GM12878 (cell line): ENCODE data around the gene GPX7. TPM values are rescaled to one million over a fixed set of nuclear protein-coding genes. Genes with fewer than 3 reads are reported as not detected.

ENCODE experiments used
- ATF7 ChIP-seq: fragments of 450-650 bp; IDR thresholded peaks from 2 replicates; pipeline ENCODE4 v1.6.1; 2016; ENCODE audit warnings: low read depth, mild to moderate bottlenecking
- BCL3 ChIP-seq: IDR thresholded peaks from 2 replicates; pipeline ENCODE4 v1.6.1; 2011; ENCODE audit warnings: borderline replicate concordance, low read depth, mild to moderate bottlenecking, moderate library complexity, low read length; ENCODE audit not compliant: insufficient read depth, poor library complexity, severe bottlenecking
- EP300 ChIP-seq, 2 experiments: fragments of 150-350 bp in 1 of 2; IDR thresholded peaks; 2 replicates each; pipeline ENCODE4 v1.6.1; 2011 to 2012; ENCODE audit warnings: low read depth in 2 of 2, low read length in 2 of 2, borderline replicate concordance in 1 of 2, improper control_type of control experiment in 1 of 2, inconsistent platforms in 1 of 2; ENCODE audit not compliant: control insufficient read depth in 1 of 2
- IRF4 ChIP-seq: IDR thresholded peaks from 2 replicates; pipeline ENCODE4 v1.6.1; 2011; ENCODE audit warnings: low read depth, low read length
- MEF2A ChIP-seq: IDR thresholded peaks from 2 replicates; pipeline ENCODE4 v1.6.1; 2011; ENCODE audit warnings: low read depth, mild to moderate bottlenecking, low read length, moderate library complexity; ENCODE audit not compliant: insufficient read depth
- RAD51 ChIP-seq: fragments of 450-650 bp; IDR thresholded peaks from 2 replicates; pipeline ENCODE4 v1.6.1; 2016; ENCODE audit warnings: moderate library complexity, mild to moderate bottlenecking, inconsistent platforms
- SMC3 ChIP-seq: IDR thresholded peaks from 2 replicates; pipeline ENCODE4 v1.6.1; 2011; ENCODE audit warnings: low read length, improper control_type of control experiment, borderline replicate concordance
- ZBTB33 ChIP-seq: fragments of 450-650 bp; IDR thresholded peaks from 2 replicates; pipeline ENCODE4 v1.6.1; 2017; ENCODE audit warnings: mild to moderate bottlenecking
- ZBTB4 ChIP-seq: fragments of 450-650 bp; formaldehyde crosslinking; IDR thresholded peaks from 2 replicates; pipeline ENCODE4 v1.4.0; 2022; ENCODE audit warnings: mild to moderate bottlenecking, moderate library complexity
- polyA plus RNA-seq, 11 experiments: library from polyadenylated mRNA; depleted of rRNA in 4 of 11; unstranded in 6 of 11; stranded (reverse) in 5 of 11; fragments of >200 nt; fragmentation: Nextera tagmentation in 4 of 11; fragmentation: Illumina TruSeq in 1 of 11; extraction: Ambion mirVana in 4 of 11; extraction: Trizol in 1 of 11; gene quantifications; 1 replicate in 1 of 11; 2 replicates in 10 of 11; pipeline versions ENCODE4 v1.2.1 to v1.2.3, GENCODE V29; 2011 to 2016; ENCODE audit warnings: inconsistent platforms in 2 of 11, missing spikeins in 2 of 11, low read depth in 1 of 11
- total RNA-seq, 4 experiments: library from RNA; depleted of rRNA in 3 of 4; stranded (reverse); fragments of >200 nt in 3 of 4; fragmentation: Illumina TruSeq in 1 of 4; extraction: Trizol in 1 of 4; gene quantifications; 2 replicates each; pipeline versions ENCODE4 v1.2.1 to v1.2.3, GENCODE V29; 2013 to 2021
- TF ChIP-seq, protein P1 (sequence below): fragments of 450-650 bp; IDR thresholded peaks from 2 replicates; pipeline ENCODE4 v1.6.1; 2017; ENCODE audit warnings: mild to moderate bottlenecking, moderate library complexity
- TF ChIP-seq, protein P2 (sequence below): IDR thresholded peaks from 2 replicates; pipeline ENCODE4 v1.6.1; 2012; ENCODE audit warnings: mild to moderate bottlenecking, low read depth, low read length

GPX7 gene
- total and polyA plus RNA-seq, 10 of the 15 experiments (the other 5 are each of a cell fraction or from before 2014, with no cell fraction given), result 1.9 to 4.2 (median 2.5) TPM; not detected in 1

- TF ChIP-seq, protein P1, sequence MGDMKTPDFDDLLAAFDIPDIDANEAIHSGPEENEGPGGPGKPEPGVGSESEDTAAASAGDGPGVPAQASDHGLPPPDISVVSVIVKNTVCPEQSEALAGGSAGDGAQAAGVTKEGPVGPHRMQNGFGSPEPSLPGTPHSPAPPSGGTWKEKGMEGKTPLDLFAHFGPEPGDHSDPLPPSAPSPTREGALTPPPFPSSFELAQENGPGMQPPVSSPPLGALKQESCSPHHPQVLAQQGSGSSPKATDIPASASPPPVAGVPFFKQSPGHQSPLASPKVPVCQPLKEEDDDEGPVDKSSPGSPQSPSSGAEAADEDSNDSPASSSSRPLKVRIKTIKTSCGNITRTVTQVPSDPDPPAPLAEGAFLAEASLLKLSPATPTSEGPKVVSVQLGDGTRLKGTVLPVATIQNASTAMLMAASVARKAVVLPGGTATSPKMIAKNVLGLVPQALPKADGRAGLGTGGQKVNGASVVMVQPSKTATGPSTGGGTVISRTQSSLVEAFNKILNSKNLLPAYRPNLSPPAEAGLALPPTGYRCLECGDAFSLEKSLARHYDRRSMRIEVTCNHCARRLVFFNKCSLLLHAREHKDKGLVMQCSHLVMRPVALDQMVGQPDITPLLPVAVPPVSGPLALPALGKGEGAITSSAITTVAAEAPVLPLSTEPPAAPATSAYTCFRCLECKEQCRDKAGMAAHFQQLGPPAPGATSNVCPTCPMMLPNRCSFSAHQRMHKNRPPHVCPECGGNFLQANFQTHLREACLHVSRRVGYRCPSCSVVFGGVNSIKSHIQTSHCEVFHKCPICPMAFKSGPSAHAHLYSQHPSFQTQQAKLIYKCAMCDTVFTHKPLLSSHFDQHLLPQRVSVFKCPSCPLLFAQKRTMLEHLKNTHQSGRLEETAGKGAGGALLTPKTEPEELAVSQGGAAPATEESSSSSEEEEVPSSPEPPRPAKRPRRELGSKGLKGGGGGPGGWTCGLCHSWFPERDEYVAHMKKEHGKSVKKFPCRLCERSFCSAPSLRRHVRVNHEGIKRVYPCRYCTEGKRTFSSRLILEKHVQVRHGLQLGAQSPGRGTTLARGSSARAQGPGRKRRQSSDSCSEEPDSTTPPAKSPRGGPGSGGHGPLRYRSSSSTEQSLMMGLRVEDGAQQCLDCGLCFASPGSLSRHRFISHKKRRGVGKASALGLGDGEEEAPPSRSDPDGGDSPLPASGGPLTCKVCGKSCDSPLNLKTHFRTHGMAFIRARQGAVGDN, result no peak
- TF ChIP-seq ZBTB4 (no peak), RAD51 (no peak), BCL3 (no peak), ATF7 (peak; percentile 64), MEF2A (peak; percentile 73; the same call in 1 of the 2 replicates), ZBTB33 (no peak), EP300 (IDR thresholded peaks at IDR 0.05; ENCODE audit: borderline replicate concordance in 1 of 2, control insufficient read depth in 1 of 2, low read depth in 2 of 2, low read length in 2 of 2) (no peak), SMC3 (no peak), IRF4 (0 out of 2 replicates have a peak, but pooled peaks have one; percentile 12)
- TF ChIP-seq, protein P2, sequence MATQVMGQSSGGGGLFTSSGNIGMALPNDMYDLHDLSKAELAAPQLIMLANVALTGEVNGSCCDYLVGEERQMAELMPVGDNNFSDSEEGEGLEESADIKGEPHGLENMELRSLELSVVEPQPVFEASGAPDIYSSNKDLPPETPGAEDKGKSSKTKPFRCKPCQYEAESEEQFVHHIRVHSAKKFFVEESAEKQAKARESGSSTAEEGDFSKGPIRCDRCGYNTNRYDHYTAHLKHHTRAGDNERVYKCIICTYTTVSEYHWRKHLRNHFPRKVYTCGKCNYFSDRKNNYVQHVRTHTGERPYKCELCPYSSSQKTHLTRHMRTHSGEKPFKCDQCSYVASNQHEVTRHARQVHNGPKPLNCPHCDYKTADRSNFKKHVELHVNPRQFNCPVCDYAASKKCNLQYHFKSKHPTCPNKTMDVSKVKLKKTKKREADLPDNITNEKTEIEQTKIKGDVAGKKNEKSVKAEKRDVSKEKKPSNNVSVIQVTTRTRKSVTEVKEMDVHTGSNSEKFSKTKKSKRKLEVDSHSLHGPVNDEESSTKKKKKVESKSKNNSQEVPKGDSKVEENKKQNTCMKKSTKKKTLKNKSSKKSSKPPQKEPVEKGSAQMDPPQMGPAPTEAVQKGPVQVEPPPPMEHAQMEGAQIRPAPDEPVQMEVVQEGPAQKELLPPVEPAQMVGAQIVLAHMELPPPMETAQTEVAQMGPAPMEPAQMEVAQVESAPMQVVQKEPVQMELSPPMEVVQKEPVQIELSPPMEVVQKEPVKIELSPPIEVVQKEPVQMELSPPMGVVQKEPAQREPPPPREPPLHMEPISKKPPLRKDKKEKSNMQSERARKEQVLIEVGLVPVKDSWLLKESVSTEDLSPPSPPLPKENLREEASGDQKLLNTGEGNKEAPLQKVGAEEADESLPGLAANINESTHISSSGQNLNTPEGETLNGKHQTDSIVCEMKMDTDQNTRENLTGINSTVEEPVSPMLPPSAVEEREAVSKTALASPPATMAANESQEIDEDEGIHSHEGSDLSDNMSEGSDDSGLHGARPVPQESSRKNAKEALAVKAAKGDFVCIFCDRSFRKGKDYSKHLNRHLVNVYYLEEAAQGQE, result no peak
Measured at GRCh38 chr1:52604063-52604770, 2.0 kb downstream of the GPX7 start (continued).
